Keratinocyte (primary cell): ENCODE results near the gene SLC22A3. TPM values are rescaled to one million over a fixed set of nuclear protein-coding genes. Genes with fewer than 3 reads are reported as not detected.
"Not testable (repeated sequence)": the region's sequence is repeated elsewhere in the genome, so short reads cannot be mapped to it uniquely, and the experiment has no call there.

ENCODE experiments used
- DNase-seq: peaks from one replicate; pipeline ENCODE4 v3.0.0-alpha.2; 2011; ENCODE audit warnings: low read depth, missing footprints, low spot score
- FAIRE-seq: peaks from 2 replicates; lab custom pipeline; 2011; peaks lifted over from hg19 to GRCh38; lab: Jason Lieb, UNC
- H2AFZ ChIP-seq: 2 replicates; pipeline ENCODE4 v1.6.0; 2012; ENCODE audit warnings: low read length, control low read depth, inconsistent platforms; ENCODE audit not compliant: control insufficient read depth
- H3K27ac ChIP-seq: 2 replicates; pipeline ENCODE4 v1.5.1; 2011; ENCODE audit warnings: low read length; ENCODE audit not compliant: control insufficient read depth, insufficient read depth
- H3K27me3 ChIP-seq: 3 replicates; pipeline ENCODE4 v1.6.0; 2011; ENCODE audit warnings: low read length; ENCODE audit not compliant: control insufficient read depth, insufficient read depth; ENCODE audit errors: extremely low read depth
- H3K36me3 ChIP-seq, 2 experiments: 2 replicates in 1 of 2; 3 replicates in 1 of 2; pipeline ENCODE4 v1.5.1; 2011; ENCODE audit warnings: low read length in 2 of 2, mild to moderate bottlenecking in 1 of 2; ENCODE audit not compliant: control insufficient read depth in 2 of 2, insufficient read depth in 2 of 2; ENCODE audit errors: extremely low read depth in 1 of 2
- H3K4me1 ChIP-seq: 3 replicates; pipeline ENCODE4 v1.5.1; 2011; ENCODE audit warnings: low read length; ENCODE audit not compliant: control insufficient read depth, insufficient read depth; ENCODE audit errors: extremely low read depth
- H3K4me2 ChIP-seq: 3 replicates; pipeline ENCODE4 v1.6.0; 2011; ENCODE audit warnings: low read depth, low read length; ENCODE audit not compliant: control insufficient read depth, insufficient read depth; ENCODE audit errors: extremely low read depth
- H3K4me3 ChIP-seq, 3 experiments: fragments of 200-600 bp in 1 of 3; sonication (generic) in 1 of 3; 2 replicates in 2 of 3; 3 replicates in 1 of 3; pipeline ENCODE4 v1.5.1; 2011 to 2016; ENCODE audit warnings: low read length in 3 of 3, mild to moderate bottlenecking in 3 of 3, control low read depth in 2 of 3, inconsistent platforms in 1 of 3, low read depth in 1 of 3, mixed read lengths in 1 of 3, mixed run types in 1 of 3, moderate library complexity in 1 of 3; ENCODE audit not compliant: control insufficient read depth in 2 of 3, insufficient read depth in 2 of 3; ENCODE audit errors: extremely low read depth in 1 of 3
- H3K79me2 ChIP-seq: 2 replicates; pipeline ENCODE4 v1.6.0; 2012; ENCODE audit warnings: low read length; ENCODE audit not compliant: control insufficient read depth, insufficient read depth
- H3K9ac ChIP-seq: 3 replicates; pipeline ENCODE4 v1.6.0; 2011; ENCODE audit warnings: low read length; ENCODE audit not compliant: control insufficient read depth, insufficient read depth; ENCODE audit errors: extremely low read depth
- H3K9me1 ChIP-seq: 3 replicates; pipeline ENCODE4 v1.6.0; 2011; ENCODE audit warnings: low read length; ENCODE audit not compliant: control insufficient read depth, insufficient read depth; ENCODE audit errors: extremely low read depth
- H3K9me3 ChIP-seq: 2 replicates; pipeline ENCODE4 v1.5.1; 2012; ENCODE audit warnings: low read depth, low read length; ENCODE audit not compliant: control insufficient read depth
- H4K20me1 ChIP-seq: 3 replicates; pipeline ENCODE4 v1.6.0; 2011; ENCODE audit warnings: low read length; ENCODE audit not compliant: control insufficient read depth, insufficient read depth; ENCODE audit errors: extremely low read depth
- EZH2 ChIP-seq: IDR thresholded peaks from one replicate; pipeline ENCODE4 v1.6.1; 2012; ENCODE audit warnings: inconsistent platforms, mild to moderate bottlenecking, low read length, moderate library complexity
- dilution Hi-C: fragments of 300-500 bp; cut with MboI; formaldehyde crosslinking; loops from one replicate; pipeline ENCODE4 v1.7.0; 2020; ENCODE audit warnings: low sequenced_read_pairs; ENCODE audit not compliant: extremely low pct_ligation_motif_present
- polyA plus RNA-seq, 5 experiments: library from polyadenylated mRNA; depleted of rRNA in 3 of 5; stranded (reverse) in 3 of 5; stranded (forward) in 1 of 5; unstranded in 1 of 5; fragments of >200 nt; gene quantifications; 1 replicate in 1 of 5; 2 replicates in 3 of 5; 3 replicates in 1 of 5; pipeline versions ENCODE4 v1.2.1 to v1.2.3, GENCODE V29; 2011 to 2012; ENCODE audit warnings: missing spikeins in 2 of 5, low read depth in 1 of 5, low replicate concordance in 1 of 5
- TF ChIP-seq, protein P1 (sequence below), 3 experiments: IDR thresholded peaks in 1 of 3; conservative IDR thresholded peaks in 1 of 3; optimal IDR thresholded peaks in 1 of 3; 2 replicates in 2 of 3; 3 replicates in 1 of 3; pipeline versions ENCODE3 to v1.5.1; 2011; ENCODE audit warnings: low read length in 3 of 3, mild to moderate bottlenecking in 3 of 3, moderate library complexity in 2 of 3, control low read depth in 1 of 3, inconsistent platforms in 1 of 3; ENCODE audit not compliant: insufficient read depth in 2 of 3; ENCODE audit errors: extremely low read depth in 1 of 3

SLC22A3 gene
- polyA plus RNA-seq, 1 donor (not counting 4 experiments of a cell fraction or from before 2014, with no cell fraction given) = 1.8 TPM

DNA sequence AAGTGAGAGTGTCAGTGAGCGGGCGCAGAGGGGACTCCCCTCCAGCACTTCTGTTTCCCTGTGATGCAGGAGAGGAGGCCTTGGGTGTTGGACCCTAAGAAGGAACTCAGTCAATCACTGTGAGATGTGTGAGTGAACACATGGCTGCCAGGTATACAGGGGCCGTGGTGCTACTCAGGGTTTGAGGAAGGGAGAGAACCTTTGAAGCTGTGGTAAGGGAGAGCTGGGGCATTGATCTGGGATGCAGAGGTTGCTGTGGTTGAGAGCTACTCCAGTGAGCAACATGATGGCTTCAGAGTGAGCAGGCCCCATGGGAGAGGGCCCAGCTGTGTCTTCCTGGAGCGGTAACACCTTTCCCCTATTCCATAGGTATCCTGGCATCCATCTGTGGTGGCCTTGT, 99.2 kb downstream of the SLC22A3 start:
- Histone ChIP-seq H3K4me1 (no peaks in the 10 kb centered on the region), H3K27me3 (no peaks in the 10 kb centered on the region), H3K79me2 (no peaks in the 10 kb centered on the region), H3K4me3 (no peak overlapping the region), H3K36me3 (peaks cover 0 to 3% of the 10 kb centered on the region in 2 experiments), H4K20me1 (no peaks in the 10 kb centered on the region), H3K9me3 (no peaks in the 10 kb centered on the region), H3K27ac (no peak overlapping the region), H2AFZ (no peak overlapping the region), H3K9me1 (no peaks in the 10 kb centered on the region), H3K9ac (no peak overlapping the region), H3K4me2 (no peak overlapping the region)
- TF ChIP-seq, protein P1, sequence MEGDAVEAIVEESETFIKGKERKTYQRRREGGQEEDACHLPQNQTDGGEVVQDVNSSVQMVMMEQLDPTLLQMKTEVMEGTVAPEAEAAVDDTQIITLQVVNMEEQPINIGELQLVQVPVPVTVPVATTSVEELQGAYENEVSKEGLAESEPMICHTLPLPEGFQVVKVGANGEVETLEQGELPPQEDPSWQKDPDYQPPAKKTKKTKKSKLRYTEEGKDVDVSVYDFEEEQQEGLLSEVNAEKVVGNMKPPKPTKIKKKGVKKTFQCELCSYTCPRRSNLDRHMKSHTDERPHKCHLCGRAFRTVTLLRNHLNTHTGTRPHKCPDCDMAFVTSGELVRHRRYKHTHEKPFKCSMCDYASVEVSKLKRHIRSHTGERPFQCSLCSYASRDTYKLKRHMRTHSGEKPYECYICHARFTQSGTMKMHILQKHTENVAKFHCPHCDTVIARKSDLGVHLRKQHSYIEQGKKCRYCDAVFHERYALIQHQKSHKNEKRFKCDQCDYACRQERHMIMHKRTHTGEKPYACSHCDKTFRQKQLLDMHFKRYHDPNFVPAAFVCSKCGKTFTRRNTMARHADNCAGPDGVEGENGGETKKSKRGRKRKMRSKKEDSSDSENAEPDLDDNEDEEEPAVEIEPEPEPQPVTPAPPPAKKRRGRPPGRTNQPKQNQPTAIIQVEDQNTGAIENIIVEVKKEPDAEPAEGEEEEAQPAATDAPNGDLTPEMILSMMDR (optimal IDR thresholded peaks at IDR 0.05 in 1 of 3, IDR thresholded peaks at IDR 0.05 in 1 of 3, conservative IDR thresholded peaks at IDR 0.05 in 1 of 3; ENCODE audit: extremely low read depth in 1 of 3, insufficient read depth in 2 of 3, low read length in 3 of 3) = no peak
- no peak for TF ChIP-seq EZH2
- dilution Hi-C loops = no loop called here
- no peak for FAIRE-seq
- no peak for DNase-seq

DNA sequence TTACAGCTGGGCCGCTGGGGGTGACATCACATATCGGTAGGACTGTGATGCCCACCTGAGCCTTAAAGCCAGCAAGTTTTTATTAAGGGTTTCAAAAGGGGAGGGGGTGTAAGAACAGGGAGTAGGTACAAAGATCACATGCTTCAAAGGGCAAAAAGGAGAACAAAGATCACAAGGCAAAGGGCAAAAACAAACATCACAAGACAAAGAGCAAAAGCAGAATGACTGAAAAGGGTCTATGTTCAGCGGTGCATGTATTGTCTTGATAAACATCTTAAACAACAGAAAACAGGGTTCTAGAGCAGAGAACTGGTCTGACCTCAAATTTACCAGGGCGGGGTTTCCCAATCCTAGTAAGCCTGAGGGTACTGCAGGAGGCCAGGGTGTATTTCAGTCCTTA, 101.6 kb downstream of the SLC22A3 start:
- H3K9me3 ChIP-seq, H3K27ac ChIP-seq, H3K36me3 ChIP-seq, H4K20me1 ChIP-seq, DNase-seq, H3K4me3 ChIP-seq, H3K9me1 ChIP-seq, H3K4me2 ChIP-seq, H3K27me3 ChIP-seq, H3K9ac ChIP-seq, H3K4me1 ChIP-seq, H3K79me2 ChIP-seq, H2AFZ ChIP-seq, dilution Hi-C loops, FAIRE-seq: not testable (repeated sequence)

DNA sequence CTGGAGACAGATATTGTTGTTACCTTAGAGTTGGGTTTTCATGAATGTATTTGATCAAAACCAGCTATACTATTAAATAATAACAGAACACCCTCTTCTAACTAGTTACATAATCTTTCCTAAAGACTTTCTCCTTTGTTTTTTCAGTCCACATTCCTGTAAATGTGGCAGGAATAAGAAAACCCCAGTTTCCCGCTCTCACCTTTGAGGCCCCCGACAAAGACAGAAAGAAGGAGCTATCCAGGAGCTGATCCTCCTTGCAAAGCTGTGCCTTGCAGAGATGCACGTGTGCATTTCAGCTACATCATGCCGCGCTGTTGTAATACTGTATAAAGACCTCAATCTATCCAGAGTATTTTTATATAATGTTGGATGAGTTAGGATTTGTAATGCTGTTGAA, 102.7 kb downstream of the SLC22A3 start:
- DNase-seq (no peak), FAIRE-seq (no peak)
- TF ChIP-seq EZH2 = no peak
- TF ChIP-seq, protein P1 (optimal IDR thresholded peaks at IDR 0.05 in 1 of 3, IDR thresholded peaks at IDR 0.05 in 1 of 3, conservative IDR thresholded peaks at IDR 0.05 in 1 of 3; ENCODE audit: extremely low read depth in 1 of 3, insufficient read depth in 2 of 3, low read length in 3 of 3) = no peak
- Histone ChIP-seq H3K4me3 (no peak overlapping the region), H3K4me2 (no peak overlapping the region), H3K27ac (no peak overlapping the region), H3K9me3 (no peaks in the 10 kb centered on the region), H3K36me3 (no peaks in the 10 kb centered on the region), H3K9ac (no peak overlapping the region), H4K20me1 (no peaks in the 10 kb centered on the region), H3K4me1 (peaks cover 6% of the 10 kb centered on the region), H2AFZ (no peak overlapping the region), H3K27me3 (no peaks in the 10 kb centered on the region), H3K9me1 (no peaks in the 10 kb centered on the region), H3K79me2 (no peaks in the 10 kb centered on the region)
- dilution Hi-C loops = no loop called here
